KOPT-K1 (cell line): ENCODE data around the gene CLPX.

Experiments
- H3K27ac ChIP-seq: fragments of 200-600 bp; sonication (generic); 2 replicates; pipeline ENCODE4 v1.5.1; 2016; ENCODE audit warnings: antibody characterized with exemption, mild to moderate bottlenecking, low read depth, low read length; ENCODE audit not compliant: poor library complexity, severe bottlenecking
- H3K36me3 ChIP-seq: fragments of 200-600 bp; sonication (generic); 2 replicates; pipeline ENCODE4 v1.5.1; 2017; ENCODE audit warnings: antibody characterized with exemption, mild to moderate bottlenecking, low read length, moderate library complexity; ENCODE audit not compliant: insufficient read depth
- H3K9me3 ChIP-seq: fragments of 200-600 bp; sonication (generic); 2 replicates; pipeline ENCODE4 v1.5.1; 2017; ENCODE audit warnings: antibody characterized with exemption, low read length, mild to moderate bottlenecking; ENCODE audit not compliant: insufficient read depth, poor library complexity, severe bottlenecking

CLPX gene

DNA sequence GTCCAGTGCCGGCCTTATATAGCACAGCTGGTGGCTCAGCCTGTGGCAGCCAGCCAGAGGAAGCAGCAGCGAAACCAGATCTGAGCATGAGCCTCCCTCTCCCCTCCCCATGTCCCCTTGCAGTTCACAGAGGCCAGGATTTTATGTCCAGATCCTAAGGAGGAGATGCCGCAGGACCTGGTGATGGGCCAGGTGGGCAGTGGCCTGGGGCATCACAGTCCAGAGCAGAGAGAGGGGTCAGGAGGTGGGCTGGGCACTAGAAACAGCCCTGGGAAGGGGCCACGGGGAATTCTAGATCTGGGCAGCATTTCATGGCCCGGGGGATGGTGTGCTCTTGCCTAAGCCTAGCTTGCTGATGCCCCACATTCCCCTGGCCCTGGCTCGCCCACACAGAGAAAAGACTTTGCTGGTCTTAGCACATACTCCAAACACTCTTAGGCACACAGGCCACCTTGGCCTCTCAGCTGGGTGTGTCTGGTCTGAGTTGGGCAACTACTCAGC lies 26.4 kb upstream of the CLPX start:
- H3K9me3 ChIP-seq = no peaks in the 10 kb centered on the region
- H3K36me3 ChIP-seq = no peaks in the 10 kb centered on the region
- no peak overlapping the region for H3K27ac ChIP-seq

DNA sequence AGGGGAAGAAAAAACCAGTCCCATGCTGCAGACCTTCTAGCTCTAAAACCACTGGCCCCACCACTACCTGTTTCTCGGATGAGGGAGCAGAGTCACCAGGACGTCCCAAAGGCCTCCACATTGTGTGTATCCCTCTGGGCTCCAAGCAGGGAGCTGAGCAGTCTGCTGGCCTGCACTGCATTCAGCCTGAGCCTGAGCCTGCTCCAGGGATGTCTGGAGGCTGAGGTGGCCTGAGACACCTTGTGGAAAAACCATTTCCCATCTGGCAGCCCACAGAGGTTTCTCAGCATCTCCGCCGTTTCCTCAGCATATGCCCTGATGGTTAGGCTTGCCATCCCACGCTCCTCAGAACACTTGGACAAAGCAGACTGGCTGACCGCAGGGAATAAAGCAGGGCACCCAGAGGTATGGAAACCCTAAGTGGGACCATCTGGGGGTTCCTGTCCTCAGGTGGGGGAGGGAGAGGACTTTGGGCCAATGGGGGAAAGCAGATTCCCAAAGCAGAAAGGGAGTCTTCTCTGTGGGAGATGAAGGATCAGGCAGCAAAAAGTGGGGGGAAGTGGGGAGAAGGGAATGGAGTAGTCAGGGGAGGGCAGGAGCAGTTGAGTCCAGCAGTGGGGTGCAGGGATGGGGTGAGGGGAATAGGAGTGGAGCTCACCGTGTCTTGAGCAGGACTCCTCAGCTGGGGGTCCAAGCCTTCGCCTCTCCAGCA lies 25.8 kb upstream of the CLPX start, which contains the start of gene CILP:
CILP (minus strand) TSS at position 704 of the 712 bp plus-strand sequence. CDS start 1,718 bp downstream, outside the sequence.
- Histone ChIP-seq H3K36me3 (no peaks in the 10 kb centered on the region), H3K27ac (no peak within 1 kb of the TSS), H3K9me3 (no peaks in the 10 kb centered on the region)

DNA sequence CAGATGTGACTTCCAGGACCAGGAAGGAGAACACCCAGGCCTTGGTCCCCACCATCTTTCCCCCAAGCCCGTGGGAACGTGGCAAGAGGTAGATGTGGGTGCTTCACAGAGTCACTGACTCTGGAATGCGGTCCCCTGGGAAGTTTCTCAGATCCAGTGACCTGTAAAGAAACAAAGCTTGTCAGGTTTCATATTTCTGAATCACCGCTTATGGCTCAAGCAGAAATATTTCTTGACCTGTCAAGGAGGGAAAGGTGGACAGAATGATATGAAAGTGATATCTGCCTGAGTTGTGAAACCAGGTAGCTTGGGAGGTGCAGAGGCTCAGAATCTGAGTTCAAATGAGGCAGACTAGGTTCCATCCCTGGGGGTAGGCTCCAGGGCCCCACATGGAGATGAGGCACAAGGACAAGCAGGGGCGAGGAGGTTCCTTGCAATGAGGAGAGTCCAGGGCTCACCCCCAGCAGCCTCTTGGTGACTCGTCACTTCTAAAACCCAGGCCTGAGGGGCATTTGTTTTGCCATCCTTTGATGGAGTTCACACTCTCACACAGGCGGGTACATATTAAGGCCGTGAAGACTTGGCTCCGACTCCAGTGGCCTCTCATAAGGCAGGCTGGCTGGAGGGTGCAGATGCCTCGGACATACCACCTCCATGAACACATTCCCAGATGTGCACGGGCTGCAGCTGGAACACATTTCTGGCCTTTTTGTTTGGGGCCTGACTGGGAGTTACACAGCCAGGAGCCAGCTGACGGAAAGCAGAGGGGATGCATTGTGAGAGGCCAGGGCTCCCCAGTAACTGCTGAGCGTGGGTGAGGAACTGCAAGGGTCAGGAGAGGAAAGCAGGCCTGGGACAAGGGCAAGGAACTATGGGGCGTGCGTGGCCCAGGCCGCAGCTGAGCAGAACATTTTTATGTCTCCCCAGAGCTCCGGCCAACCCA lies 24.8 kb upstream of the CLPX start:
- H3K27ac ChIP-seq = no peak overlapping the region
- no peaks in the 10 kb centered on the region for H3K36me3 ChIP-seq
- H3K9me3 ChIP-seq = no peaks in the 10 kb centered on the region

DNA sequence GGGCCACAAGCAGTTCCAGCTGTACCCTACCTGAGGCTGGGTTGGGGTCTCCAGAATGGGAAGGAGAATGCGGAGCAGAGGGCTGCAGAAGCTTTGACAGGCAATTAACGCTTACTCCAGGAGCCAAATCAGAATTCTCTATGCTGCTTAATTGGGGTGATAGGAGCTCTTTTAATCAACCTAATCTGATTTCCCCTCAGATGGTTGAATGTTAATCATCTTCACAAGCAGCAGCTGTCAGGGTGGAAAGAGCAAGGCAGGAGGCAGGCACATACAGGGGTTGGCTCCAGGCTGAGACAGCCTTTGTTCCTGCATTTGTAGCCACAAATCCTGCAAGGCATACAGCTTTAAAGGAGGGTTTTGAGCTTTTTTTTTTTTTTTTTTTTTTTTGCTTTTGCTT lies 23.5 kb upstream of the CLPX start:
- H3K36me3 ChIP-seq = no peaks in the 10 kb centered on the region
- H3K9me3 ChIP-seq = no peaks in the 10 kb centered on the region
- no peak overlapping the region for H3K27ac ChIP-seq

DNA sequence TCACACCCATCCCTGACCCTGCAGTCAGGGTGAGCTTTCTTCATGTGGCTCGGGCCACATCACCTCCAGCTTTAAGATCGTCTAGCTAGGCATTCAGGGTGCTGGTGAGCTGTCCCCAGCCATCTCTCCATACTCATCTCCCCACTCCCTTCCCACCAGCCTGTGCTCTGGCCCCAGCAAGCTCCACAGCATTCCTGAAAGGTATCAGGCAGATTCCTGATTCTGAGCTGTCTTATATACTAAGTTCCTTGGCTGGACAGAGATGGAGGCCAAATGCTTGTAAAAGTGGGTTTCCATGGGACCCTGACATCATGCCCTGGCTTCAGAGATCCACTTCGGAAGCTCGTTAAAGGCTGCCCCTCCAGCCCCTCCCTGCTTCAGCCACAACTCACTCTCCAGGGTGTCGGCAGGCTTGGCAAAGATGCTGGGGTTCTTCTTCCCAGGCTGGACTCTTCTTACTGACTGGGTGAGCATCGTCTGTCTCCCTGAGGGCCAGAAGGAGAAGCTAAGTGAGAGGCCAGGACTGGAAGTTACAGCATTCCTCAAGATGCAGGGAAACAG lies 22.2 kb upstream of the CLPX start:
- Histone ChIP-seq H3K9me3 (no peaks in the 10 kb centered on the region), H3K27ac (no peak overlapping the region), H3K36me3 (no peaks in the 10 kb centered on the region)

DNA sequence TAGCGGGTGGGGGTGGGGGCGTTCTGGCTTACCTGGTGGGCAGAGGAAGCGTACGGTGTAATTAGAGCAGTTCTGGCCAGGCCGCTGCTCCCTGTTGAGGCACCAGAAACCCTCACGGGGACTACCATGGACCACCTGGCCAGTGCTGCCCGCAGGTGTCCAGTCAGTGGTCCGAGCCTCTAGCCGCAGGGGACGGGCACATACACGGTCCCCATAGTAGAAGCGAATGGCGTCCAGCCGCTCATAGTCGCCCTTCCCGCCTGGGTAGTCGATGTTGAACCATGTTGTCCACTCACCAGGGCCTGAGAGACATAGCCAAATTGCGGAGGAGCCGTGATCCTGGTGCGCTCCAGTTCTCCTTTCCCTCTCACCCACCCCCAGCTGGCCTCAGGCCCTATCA lies 21.6 kb upstream of the CLPX start:
- no peak overlapping the region for H3K27ac ChIP-seq
- no peaks in the 10 kb centered on the region for H3K36me3 ChIP-seq
- H3K9me3 ChIP-seq = no peaks in the 10 kb centered on the region

DNA sequence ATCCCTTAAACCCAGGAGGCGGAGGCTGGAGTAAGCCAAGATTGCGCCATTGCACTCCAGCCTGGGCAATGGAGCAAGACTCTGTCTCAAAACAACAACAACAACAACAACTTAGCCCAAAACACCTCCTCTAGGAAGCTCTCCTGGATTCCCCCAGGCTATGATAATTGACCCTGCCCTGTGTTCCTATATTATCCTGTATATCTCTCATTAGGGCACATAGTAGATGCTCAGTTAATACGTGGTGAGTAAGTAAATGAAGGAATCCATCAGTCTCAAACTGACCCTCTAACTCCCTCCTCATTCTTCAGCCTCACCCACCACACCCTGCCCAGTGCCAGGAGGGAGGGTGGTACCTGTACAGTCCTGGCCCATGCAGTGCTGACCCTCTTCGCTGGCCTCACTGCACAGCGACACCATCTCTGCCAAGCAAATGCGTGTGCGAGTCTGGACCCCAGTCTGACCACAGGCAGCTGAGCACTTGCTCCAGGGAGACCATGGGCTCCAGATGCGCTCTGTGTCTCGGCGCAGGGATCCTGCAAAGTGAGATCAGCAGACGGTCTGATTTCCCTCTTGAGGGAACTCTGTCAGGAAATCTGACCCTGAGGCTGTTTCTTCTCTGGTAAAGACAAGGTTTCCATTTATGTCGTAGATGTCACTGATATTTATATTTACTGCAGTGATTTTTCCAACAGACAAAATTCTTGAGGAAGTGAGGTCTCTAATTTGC lies 20.0 kb upstream of the CLPX start:
- Histone ChIP-seq H3K27ac (no peak overlapping the region), H3K9me3 (no peaks in the 10 kb centered on the region), H3K36me3 (no peaks in the 10 kb centered on the region)

DNA sequence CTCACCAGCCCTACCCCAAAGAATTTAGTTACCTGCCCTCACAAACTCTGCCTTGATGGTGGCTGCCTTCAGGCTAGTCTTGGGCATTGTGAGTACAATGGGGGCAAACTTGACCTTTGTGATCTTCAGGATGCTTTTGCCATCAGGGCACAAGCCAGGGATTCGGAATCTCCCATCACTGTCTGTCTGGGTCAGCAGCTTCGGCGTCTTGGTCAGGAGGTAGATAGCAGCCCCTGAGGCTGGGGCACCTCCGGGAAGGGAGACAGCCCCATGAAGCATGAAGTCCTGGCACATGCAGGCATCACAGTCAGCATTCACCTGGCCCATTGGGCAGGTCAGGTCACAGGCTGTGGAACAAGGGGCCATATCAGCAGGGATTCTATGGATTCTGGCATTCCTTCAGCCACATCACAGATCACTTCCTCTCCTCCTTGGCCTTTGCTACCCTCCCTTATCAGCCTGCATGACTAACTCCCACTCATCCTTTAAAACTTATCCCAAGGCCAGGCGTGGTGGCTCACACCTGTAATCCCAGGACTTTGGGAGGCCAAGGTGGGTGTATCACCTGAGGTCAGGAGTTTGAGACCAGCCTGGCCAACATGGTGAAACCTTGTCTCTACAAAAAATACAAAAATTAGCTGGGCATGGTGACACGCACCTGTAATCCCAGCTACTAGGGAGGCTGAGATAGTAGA lies 19.2 kb upstream of the CLPX start:
- H3K27ac ChIP-seq = no peak overlapping the region
- no peaks in the 10 kb centered on the region for H3K36me3 ChIP-seq
- no peaks in the 10 kb centered on the region for H3K9me3 ChIP-seq

DNA sequence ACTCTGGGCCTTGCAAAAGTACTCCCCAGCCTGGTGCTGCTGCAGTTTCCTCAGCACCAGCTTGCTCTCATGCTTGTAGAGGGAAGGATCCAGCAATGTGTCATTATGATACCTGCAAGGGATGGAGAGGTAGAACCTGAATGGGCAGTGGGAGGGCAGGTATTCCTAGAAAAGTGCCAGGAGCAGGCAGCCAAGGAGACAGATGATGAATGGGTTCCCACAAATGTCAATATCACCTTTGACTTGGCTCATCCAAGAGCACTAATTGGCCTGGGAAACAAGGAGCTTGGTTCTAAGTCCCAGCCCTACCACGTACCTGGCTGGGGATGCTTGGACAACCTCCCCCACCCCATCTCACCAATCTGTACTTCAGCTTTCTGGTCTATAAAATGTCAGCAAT lies 16.8 kb upstream of the CLPX start:
- Histone ChIP-seq H3K27ac (no peak overlapping the region), H3K36me3 (no peaks in the 10 kb centered on the region)

DNA sequence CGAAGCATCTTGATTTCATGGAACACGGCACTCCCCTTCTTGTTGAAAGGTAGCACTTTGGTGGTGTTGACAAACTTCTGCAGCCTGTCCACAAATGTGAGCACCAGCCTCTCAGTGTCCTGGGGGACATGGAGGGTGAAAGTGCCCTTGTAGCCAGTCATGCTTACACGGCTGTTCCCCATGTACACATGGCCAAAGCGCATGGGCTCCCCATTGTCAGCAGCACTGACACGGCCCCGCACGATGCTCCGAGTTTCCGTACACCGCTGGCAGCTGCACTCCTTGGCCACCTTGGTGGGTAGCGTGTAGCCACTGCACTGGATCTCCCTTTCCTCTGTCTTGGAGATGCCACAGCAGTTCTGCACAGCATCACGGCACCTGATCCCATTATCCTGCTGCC lies 13.4 kb upstream of the CLPX start:
- Histone ChIP-seq H3K27ac (no peak overlapping the region), H3K36me3 (no peaks in the 10 kb centered on the region), H3K9me3 (no peaks in the 10 kb centered on the region)

More for the DNA sequence above, 16.8 kb upstream of the CLPX start:
- H3K9me3 ChIP-seq = no peaks in the 10 kb centered on the region

DNA sequence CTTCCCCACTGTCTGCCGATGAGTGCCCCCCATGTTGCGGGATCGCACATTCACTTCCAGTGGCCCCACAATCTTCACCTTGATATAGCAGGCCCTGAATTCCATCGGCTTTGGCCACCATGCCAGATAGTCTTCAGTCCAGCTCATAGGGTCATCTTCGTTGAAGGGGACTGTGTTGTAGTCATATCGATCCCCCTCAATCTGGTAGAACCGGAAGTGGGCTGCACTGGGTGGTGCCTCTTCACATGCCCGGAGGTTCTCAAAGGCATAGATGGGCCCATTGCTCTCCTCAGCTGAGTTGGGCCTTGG lies 12.1 kb upstream of the CLPX start:
- Histone ChIP-seq H3K9me3 (no peaks in the 10 kb centered on the region), H3K36me3 (no peaks in the 10 kb centered on the region), H3K27ac (no peak overlapping the region)

DNA sequence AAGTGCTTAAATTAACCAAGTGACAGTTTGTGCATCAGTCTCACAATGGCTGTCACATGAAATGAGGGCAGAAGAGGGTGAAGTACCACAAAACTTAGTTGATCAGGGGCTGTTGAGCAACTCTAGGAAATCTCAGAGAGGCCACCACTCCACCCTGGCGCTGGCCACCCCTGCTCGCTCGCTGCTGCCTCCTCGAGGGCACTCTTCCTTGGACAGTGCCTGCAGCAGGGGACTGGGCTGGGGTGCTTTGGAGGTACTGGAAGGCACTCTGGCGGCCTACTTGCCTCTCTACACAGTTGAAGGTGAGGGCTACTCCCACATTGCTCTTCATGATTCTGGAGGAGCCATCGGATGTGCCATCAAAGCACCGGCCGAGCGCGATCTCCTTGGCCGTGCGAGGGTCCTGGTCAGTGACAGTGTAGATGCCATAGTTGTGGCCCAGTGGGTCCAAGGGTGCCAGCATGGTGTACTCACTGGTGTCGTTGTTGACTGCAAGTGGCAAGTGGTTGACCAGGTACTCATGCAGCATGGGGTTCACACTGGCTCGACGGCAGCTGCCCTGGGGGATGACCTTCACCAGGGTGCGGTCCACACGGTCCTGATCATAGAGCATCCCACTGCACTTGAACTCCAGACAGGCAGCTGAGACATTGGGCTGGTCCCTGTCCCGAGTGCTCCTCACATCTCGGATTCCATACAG lies 11.6 kb upstream of the CLPX start:
- H3K27ac ChIP-seq = no peak overlapping the region
- no peaks in the 10 kb centered on the region for H3K9me3 ChIP-seq
- no peaks in the 10 kb centered on the region for H3K36me3 ChIP-seq

DNA sequence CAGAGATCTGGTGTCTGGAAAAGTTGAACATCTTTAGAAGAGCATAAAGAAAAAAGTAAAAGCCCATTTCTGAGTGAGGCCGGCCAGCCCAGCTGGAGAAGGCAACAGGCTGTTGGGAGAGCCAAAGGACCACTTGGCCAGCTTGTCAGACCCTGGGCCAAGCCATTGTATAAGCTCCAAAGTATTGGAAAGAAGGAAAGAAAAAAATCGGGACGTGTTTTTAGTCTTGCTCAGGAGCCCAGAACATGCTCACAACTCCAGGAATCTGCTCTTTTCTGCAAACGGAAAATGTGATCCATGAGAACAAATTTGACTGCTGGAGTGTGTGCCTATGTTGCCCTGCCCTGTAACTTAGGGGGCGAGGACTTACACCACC lies 10.4 kb upstream of the CLPX start:
- no peak overlapping the region for H3K27ac ChIP-seq
- no peaks in the 10 kb centered on the region for H3K9me3 ChIP-seq

More for the DNA sequence above, 10.4 kb upstream of the CLPX start:
- no peaks in the 10 kb centered on the region for H3K36me3 ChIP-seq
